HG02642 (cell line): ENCODE data around the gene UNC79.

ENCODE experiments used
- ATAC-seq: cut with Tn5 transposase; IDR thresholded peaks from one replicate; pipeline ENCODE4 v1.9.1; 2021; ENCODE audit warnings: mild to moderate bottlenecking; ENCODE audit not compliant: unreplicated experiment, poor library complexity

The UNC79 gene

GRCh38 chr14:93543766-93544165 is 113.0 kb downstream of the UNC79 start:
- ATAC-seq = no peak

GRCh38 chr14:93544212-93544611 is 113.5 kb downstream of the UNC79 start:
- no peak for ATAC-seq

- ATAC-seq = no peak
Measured at GRCh38 chr14:93546642-93547041, 115.9 kb downstream of the UNC79 start.

GRCh38 chr14:93548102-93548843 is 117.5 kb downstream of the UNC79 start:
- peak; percentile 88 for ATAC-seq

DNA sequence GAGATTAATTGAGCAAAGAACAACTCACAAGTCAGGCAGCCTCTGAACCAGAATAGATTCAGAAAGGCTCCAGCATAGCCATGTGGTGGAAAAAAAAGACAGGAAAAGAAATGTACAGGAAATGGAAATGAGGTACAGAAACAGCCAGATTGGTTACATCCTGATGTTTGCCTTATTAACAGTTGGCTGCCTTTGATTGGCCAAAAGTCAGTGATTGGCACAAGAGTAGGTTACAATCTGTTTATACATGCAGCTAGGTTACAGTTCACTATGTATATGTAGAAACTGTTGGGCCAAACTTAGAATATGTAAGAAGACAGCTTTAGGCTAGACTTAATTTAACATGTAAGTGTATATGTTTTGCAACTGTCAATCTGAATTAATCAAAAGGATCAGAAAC is 118.9 kb downstream of the UNC79 start:
- no peak for ATAC-seq

DNA sequence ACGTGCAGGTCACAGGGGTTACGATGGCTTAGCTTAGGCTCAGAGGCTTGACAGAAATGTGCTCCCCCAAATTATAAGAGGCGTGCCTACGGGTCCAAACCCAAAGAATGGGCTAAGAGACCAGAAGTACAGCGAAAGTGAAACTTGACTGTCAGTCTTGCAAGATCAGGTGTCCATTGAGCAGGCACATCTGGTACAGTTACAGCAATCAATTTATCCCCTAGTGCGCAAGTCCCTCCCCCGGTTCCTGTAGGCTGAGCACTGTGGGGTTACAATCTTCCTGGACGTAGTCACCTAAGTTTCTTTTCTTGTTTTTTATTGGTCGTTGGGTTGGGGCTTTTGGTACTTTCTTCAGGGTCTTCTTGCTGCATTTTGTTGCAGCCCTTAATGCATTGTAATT is 134.2 kb downstream of the UNC79 start:
- ATAC-seq = no peak

- ATAC-seq = no peak
Measured at GRCh38 chr14:93566065-93566693, 135.4 kb downstream of the UNC79 start.

- ATAC-seq = no peak
Measured at GRCh38 chr14:93571275-93571674, 140.5 kb downstream of the UNC79 start.

DNA sequence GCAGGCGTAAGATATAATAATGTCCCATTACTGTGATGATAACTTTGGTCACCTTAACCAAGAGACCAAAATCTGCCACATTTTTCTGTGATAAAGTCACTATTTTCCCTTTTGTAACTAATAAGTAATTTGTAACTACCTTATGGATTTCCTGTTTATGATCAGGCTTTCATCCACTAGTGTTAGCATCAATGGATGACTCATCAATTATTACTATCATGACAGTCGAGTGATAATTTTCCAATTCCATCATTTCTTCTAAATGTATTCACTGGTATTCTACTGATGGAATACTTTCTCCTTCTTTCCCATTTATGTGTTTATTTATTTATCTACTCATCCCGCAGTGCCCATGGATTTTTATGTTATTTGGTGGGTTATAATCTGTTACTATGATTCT is 148.4 kb downstream of the UNC79 start:
- ATAC-seq = no peak

DNA sequence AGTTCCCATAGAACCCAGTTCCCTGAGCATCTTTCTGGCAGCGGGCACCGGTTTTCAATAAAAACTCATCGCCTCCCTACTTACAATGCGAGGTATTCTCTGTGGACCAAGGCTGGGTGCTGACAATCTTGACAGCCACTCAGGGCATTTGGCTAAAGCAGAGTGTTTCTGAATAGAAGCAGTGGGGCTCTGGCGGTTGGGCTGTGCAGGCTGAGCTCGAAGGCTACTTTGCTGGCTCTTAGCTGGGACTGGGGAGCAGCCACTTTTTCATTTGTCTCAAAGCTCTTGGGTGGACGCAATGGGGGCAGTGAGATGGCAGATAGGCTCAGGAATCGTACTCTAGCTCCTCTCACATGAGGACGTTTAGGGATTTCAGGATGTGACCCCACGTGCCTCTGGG is 151.8 kb downstream of the UNC79 start:
- ATAC-seq = no peak

- ATAC-seq = no peak
Measured at GRCh38 chr14:93587330-93587729, 156.6 kb downstream of the UNC79 start.

- no peak for ATAC-seq
Measured at GRCh38 chr14:93591506-93591905, 160.8 kb downstream of the UNC79 start.

GRCh38 chr14:93592786-93593185 is 162.0 kb downstream of the UNC79 start:
- no peak for ATAC-seq

- no peak for ATAC-seq
Measured at GRCh38 chr14:93606091-93606490, 175.4 kb downstream of the UNC79 start.

GRCh38 chr14:93619176-93619793 is 188.5 kb downstream of the UNC79 start:
- no peak for ATAC-seq

GRCh38 chr14:93628048-93628447 is 197.3 kb downstream of the UNC79 start:
- no peak for ATAC-seq

GRCh38 chr14:93629643-93630042 is 198.9 kb downstream of the UNC79 start:
- ATAC-seq = no peak

- ATAC-seq = no peak
Measured at GRCh38 chr14:93638790-93639189, 208.1 kb downstream of the UNC79 start.

DNA sequence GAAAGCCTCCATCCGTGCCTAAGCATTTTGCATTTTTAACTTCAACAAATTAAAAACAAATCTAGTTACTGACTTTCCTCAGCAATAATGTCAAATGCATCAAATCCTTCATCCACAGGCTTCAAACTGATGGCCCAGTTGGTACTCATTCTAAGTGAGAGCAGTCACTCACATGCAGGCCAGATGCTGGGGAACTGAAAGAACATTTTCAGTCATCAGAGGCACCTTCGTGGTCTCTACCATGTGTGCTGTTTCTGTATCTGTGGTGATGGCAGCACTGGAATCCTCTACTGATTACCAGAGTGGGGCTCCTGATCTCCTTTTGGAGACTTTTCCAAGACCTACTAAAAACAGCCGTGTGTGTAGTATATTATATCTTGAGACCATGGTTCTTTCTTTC is 212.4 kb downstream of the UNC79 start:
- ATAC-seq = no peak

- ATAC-seq = no peak
Measured at GRCh38 chr14:93643676-93644075, 212.9 kb downstream of the UNC79 start.

GRCh38 chr14:93645200-93645599 is 214.5 kb downstream of the UNC79 start:
- ATAC-seq = no peak
